ENCODE data around the gene BABAM2. TPM values are rescaled to one million over a fixed set of nuclear protein-coding genes. Genes with fewer than 3 reads are reported as not detected.
"Not testable (repeated sequence)": the region's sequence is repeated elsewhere in the genome, so short reads cannot be mapped to it uniquely, and the experiment has no call there.

Gene BABAM2
- total and polyA plus RNA-seq, 10 of the 15 experiments (the other 5 are each of a cell fraction or from before 2014, with no cell fraction given) = 30.7 to 59.9 (median 44.5) TPM

DNA sequence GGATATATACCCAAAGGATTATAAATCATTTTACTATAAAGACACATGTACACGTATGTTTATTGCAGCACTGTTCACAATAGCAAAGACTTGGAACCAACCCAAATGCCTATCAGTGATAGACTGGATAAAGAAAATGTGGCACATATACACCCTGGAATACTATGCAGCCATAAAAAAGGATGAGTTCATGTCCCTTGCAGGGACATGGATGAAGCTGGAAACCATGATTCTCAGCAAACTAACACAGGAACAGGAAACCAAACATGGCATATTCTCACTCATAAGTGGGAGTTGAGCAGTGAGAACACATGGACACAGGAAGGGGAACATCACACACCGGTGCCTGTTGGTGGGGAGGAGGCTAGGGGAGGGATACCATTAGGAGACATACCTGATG lies 135.7 kb downstream of the BABAM2 start:
- CTCF ChIA-PET; RAD21 ChIA-PET (ENCODE audit: unreplicated experiment); H3K27me3 ChIP-seq (replicated peaks in 1 of 2; ENCODE audit: control insufficient read depth in 2 of 2, insufficient read depth in 2 of 2, low read length in 1 of 2); H3K9me3 ChIP-seq (replicated peaks; ENCODE audit: control insufficient read depth, insufficient read depth, low read length); H3K4me3 ChIP-seq; POLR2A ChIA-PET; BruUV-seq (replicated peaks); ATAC-seq; SMC1A ChIA-PET (ENCODE audit: uncharacterized antibody, unreplicated experiment); FAIRE-seq; H3K4me2 ChIP-seq (ENCODE audit: control insufficient read depth, insufficient read depth); H3K27ac ChIP-seq (ENCODE audit: control insufficient read depth, insufficient read depth); in situ Hi-C loops (cut with MboI); H3K4me1 ChIP-seq (ENCODE audit: control insufficient read depth, insufficient read depth, low read length); H2AFZ ChIP-seq (ENCODE audit: control insufficient read depth, low read depth, low read length); DNase-seq (ENCODE audit: low read depth, low spot score); H3K79me2 ChIP-seq (ENCODE audit: control insufficient read depth, insufficient read depth, low read length); H4K20me1 ChIP-seq (ENCODE audit: control insufficient read depth, insufficient read depth); H3K9ac ChIP-seq (ENCODE audit: control insufficient read depth, insufficient read depth, low read length); H3K36me3 ChIP-seq (ENCODE audit: control insufficient read depth in 2 of 2, insufficient read depth in 2 of 2, low read length in 1 of 2); intact Hi-C loops (cut with micrococcal nuclease; ENCODE audit: unreplicated experiment): not testable (repeated sequence)
- 100% methylated on average over 2 of the region's 2 CpGs for WGBS (ENCODE audit: insufficient coverage, insufficient replicate concordance, low lambda C conversion rate, missing lambda C conversion rate)

DNA sequence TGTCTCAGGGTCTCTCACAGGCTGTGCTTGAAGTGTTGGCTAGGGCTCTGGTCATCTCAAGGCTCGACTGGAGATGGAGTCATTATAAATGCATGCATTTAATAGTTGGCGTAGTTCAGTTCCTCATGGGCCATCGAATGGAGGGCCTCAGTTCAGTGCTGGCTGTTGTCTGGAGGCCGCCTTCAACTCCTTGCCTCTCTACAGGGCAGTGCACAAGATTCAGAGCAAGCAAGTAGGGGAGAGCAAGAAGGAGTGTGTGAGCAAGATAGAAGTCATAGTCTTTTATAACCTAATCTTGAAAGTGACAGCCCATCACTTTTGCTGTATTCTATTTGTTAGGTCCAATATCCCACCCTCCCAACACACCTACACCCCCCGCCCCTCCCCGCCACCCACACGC lies 137.5 kb downstream of the BABAM2 start:
- ChIA-PET RAD21 (ENCODE audit: unreplicated experiment) (no interaction called here), CTCF (no interaction called here), POLR2A (no interaction called here), SMC1A (ENCODE audit: uncharacterized antibody, unreplicated experiment) (no interaction called here)
- no peak for FAIRE-seq
- WGBS (ENCODE audit: insufficient coverage, insufficient replicate concordance, low lambda C conversion rate, missing lambda C conversion rate) = 95% methylated on average over 7 of the region's 7 CpGs
- H3K4me3 ChIP-seq = no peak overlapping the region
- DNase-seq (ENCODE audit: low read depth, low spot score) = no peak
- intact Hi-C loops (cut with micrococcal nuclease; ENCODE audit: unreplicated experiment) (no loop called here), in situ Hi-C loops (cut with MboI) (no loop called here)
- TF ChIP-seq, protein P1, sequence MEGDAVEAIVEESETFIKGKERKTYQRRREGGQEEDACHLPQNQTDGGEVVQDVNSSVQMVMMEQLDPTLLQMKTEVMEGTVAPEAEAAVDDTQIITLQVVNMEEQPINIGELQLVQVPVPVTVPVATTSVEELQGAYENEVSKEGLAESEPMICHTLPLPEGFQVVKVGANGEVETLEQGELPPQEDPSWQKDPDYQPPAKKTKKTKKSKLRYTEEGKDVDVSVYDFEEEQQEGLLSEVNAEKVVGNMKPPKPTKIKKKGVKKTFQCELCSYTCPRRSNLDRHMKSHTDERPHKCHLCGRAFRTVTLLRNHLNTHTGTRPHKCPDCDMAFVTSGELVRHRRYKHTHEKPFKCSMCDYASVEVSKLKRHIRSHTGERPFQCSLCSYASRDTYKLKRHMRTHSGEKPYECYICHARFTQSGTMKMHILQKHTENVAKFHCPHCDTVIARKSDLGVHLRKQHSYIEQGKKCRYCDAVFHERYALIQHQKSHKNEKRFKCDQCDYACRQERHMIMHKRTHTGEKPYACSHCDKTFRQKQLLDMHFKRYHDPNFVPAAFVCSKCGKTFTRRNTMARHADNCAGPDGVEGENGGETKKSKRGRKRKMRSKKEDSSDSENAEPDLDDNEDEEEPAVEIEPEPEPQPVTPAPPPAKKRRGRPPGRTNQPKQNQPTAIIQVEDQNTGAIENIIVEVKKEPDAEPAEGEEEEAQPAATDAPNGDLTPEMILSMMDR (IDR thresholded peaks at IDR 0.05 in 2 of 3, conservative IDR thresholded peaks at IDR 0.05 in 1 of 3; ENCODE audit: control insufficient read depth in 2 of 3, extremely low read depth in 1 of 3, insufficient read depth in 1 of 3, low read depth in 3 of 3, low read length in 3 of 3) = no peak
- no peak for TF ChIP-seq RUNX3 (IDR thresholded peaks at IDR 0.05; ENCODE audit: low read length)
- TF ChIP-seq ATF7 (IDR thresholded peaks at IDR 0.05; ENCODE audit: low read depth) = no peak
- TF ChIP-seq HCFC1 (IDR thresholded peaks at IDR 0.05; ENCODE audit: low read length) = no peak
- no peak for TF ChIP-seq BACH1 (IDR thresholded peaks at IDR 0.05; ENCODE audit: borderline replicate concordance)
- TF ChIP-seq SUZ12 (IDR thresholded peaks at IDR 0.05; ENCODE audit: unreplicated experiment) = no peak
- no peak overlapping the region for H2AFZ ChIP-seq (ENCODE audit: control insufficient read depth, low read depth, low read length)
- no peak overlapping the region for H3K4me2 ChIP-seq (ENCODE audit: control insufficient read depth, insufficient read depth)
- no peaks in the 10 kb centered on the region for H3K4me1 ChIP-seq (ENCODE audit: control insufficient read depth, insufficient read depth, low read length)
- H3K27me3 ChIP-seq (replicated peaks in 1 of 2; ENCODE audit: control insufficient read depth in 2 of 2, insufficient read depth in 2 of 2, low read length in 1 of 2) = no peaks in the 10 kb centered on the region
- H3K9ac ChIP-seq (ENCODE audit: control insufficient read depth, insufficient read depth, low read length) = no peak overlapping the region
- no TSS peak for BruUV-seq (replicated peaks)
- H4K20me1 ChIP-seq (ENCODE audit: control insufficient read depth, insufficient read depth) = no peaks in the 10 kb centered on the region
- H3K36me3 ChIP-seq (ENCODE audit: control insufficient read depth in 2 of 2, insufficient read depth in 2 of 2, low read length in 1 of 2) = no peaks in the 10 kb centered on the region; a peak in 3 of 4 replicates
- no peak for ATAC-seq
- H3K9me3 ChIP-seq (replicated peaks; ENCODE audit: control insufficient read depth, insufficient read depth, low read length) = no peaks in the 10 kb centered on the region
- no peak overlapping the region for H3K27ac ChIP-seq (ENCODE audit: control insufficient read depth, insufficient read depth)
- no peaks in the 10 kb centered on the region for H3K79me2 ChIP-seq (ENCODE audit: control insufficient read depth, insufficient read depth, low read length)
